ENCODE data around the gene DMGDH.

DMGDH gene

DNA sequence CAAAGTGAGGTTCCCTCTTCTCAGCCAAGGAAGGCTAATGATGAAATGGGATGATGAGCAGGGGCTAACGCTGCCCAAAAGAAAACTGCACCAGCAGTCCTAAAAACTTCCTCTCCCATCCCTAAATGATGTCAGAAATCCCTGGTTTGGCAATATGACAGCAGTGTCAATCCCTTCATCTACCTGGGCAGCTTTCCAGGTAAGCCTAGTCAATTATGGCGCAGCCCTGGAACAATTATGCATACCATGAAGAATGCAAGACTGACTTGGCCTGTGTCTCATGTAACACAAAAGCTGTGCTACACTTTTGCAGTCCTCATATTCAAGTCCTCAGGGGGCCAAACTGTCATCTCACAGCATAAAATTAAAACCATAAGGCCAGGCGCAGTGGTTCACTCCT is 7.0 kb downstream of the DMGDH start:
- no peak for DNase-seq

GRCh38 chr5:79059674-79060073 is 9.8 kb downstream of the DMGDH start:
- no peak for DNase-seq

DNA sequence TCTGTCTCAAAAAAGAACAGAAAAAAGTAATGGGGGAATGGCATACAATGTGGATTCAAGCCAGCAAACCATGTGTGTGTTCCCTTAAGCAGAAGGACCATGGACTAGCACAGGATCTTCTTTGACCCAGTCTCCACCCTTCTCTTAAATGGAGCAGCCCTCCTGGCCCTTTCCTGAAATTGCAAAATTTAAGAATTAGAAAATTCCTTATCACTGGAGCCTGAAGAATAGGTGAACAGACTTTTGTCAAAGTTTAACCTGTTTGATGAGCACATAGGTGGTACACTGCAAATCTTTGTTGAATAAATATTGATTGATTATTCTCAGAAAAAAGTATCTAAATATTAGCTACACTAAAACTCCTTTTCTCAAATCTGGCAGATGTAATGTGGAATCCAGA is 12.6 kb downstream of the DMGDH start:
- DNase-seq: no peak

DNA sequence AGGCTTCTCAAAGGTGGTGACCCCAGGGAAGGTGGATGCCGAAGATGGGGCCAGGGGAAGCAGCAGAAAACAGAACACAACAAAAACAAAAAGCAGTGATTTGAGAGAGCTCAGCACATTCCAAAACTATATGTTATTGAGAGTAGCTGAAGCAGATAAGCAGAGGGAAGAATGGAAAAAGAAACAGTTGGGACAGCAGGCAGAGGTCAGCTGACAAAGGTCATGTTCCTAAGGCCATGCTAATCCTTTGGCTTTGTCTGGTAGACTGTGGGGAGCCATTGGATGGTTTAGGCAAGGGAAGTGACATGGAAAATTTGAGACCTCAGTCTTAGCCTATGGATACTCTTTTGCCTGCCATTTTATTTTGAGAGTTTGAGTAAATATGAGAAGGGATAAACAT is 14.5 kb downstream of the DMGDH start:
- no peak for DNase-seq

- no peak for DNase-seq
Observed at GRCh38 chr5:79053321-79053720, 16.2 kb downstream of the DMGDH start.

DNA sequence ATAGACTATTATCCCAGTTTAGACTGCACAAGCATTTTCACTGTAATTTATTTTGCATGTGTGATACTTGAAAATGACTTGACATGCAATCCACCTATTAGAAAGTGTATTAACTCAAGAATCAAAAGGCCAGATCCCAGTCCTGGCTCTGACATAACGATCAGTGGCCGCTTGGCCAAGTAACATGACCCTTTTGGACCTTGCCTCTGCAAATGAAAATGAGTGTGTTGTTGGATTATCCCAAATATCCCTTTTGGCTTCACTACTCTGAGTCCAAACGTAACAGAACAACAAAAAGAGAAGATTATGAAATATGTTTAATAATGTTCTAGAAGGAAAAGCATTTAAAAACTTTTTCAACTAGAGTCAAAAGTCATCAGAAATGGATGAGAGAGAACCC is 19.0 kb downstream of the DMGDH start:
- DNase-seq: no peak

- no peak for DNase-seq
Observed at GRCh38 chr5:79048437-79048836, 21.0 kb downstream of the DMGDH start.

- DNase-seq: no peak
Observed at GRCh38 chr5:79047199-79047598, 22.3 kb downstream of the DMGDH start.

- DNase-seq: no peak
Observed at GRCh38 chr5:79042188-79042587, 27.3 kb downstream of the DMGDH start.

DNA sequence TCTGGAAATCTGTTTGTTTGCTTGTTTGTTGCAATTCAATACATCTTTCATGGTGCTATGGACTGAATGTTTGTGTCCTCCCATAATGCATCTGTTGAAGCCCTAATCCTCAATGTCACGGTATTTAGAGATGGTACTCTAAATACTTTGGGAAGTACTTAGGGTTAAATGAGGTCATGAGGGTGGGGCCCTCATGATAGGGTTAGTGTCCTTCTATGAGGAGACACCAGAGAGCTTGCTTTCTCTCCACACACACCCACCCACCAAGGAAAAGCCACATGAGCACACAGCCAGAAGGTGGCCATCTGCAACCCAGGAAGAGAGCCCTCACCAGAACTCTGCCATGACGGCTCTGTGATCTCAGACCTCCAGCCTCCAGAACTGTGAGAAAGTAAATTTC is 32.7 kb downstream of the DMGDH start:
- no peak for DNase-seq

- DNase-seq: no peak
Observed at GRCh38 chr5:79035237-79035636, 34.2 kb downstream of the DMGDH start.

DNA sequence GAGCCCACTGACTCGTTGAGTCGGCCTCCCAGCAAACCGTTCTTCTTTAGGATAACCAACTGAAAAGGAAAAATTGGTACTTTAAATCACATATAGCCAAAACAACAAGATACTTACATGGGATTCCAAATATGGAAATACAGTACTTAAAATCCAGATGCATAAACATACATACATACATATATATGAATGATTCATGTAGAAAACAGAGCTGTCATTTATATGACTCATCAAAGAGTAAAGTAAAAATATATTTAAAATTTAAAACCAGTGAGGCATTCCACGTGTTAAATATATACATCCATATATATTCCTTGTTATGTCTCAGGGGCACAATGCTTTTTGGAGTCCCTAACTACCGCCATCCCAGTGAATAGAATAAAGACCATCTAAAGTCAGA is 36.7 kb downstream of the DMGDH start:
- DNase-seq: no peak

DNA sequence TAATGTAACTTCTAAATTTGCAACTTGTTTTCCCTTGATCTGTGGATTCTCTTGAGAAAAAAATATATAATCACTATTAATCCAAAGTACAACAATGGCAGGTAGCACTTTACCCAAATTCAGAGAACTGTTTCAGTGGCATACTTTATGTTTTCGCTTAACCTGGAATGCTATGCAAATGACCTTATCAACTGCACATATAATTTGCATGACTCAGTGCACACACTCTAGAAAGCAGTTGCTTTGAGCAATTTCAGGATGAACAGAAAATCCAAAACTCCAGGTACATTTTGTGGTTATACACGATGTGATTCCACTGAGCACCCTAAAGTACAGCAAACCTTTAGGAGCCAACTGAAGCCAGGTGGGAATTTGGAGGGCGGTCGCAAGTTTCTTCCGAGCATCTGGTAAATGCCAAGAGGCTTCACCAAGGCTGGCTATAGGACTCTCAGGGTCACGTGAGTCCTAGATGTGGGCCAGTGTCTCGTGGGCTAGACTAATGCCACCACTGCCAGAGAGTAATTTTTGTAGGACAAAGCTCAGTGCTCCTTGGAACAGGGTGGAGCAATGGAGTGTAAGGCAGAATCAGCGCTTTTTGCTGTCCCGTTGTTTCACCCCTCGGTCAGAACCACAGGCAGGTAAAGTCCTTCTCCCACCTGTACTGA is 37.3 kb downstream of the DMGDH start:
- DNase-seq: no peak

GRCh38 chr5:79031485-79031867 is 38.0 kb downstream of the DMGDH start:
- DNase-seq: no peak

GRCh38 chr5:79030663-79031484 is 38.6 kb downstream of the DMGDH start:
- DNase-seq: no peak

GRCh38 chr5:79025054-79025472 is 44.4 kb downstream of the DMGDH start:
- peak; percentile 57 to 82 for DNase-seq

DNA sequence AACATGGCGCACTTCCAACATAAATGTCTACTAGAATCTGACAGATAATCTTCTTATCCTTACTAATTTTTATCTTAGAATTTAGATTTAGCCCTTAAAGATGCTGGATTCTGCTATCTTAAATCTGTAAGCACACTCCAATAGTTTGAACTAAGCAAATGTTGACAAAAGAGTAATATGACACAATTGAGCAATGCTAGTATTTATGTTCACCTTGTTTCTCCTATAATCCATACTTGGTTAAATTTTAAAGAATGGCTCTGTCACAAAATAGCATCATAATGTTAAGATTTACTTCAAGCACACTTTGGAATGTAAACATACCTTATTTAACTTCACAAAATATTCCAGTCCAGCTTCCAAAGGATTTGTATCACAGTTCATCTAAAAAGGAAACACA is 45.5 kb downstream of the DMGDH start:
- DNase-seq: no peak

DNA sequence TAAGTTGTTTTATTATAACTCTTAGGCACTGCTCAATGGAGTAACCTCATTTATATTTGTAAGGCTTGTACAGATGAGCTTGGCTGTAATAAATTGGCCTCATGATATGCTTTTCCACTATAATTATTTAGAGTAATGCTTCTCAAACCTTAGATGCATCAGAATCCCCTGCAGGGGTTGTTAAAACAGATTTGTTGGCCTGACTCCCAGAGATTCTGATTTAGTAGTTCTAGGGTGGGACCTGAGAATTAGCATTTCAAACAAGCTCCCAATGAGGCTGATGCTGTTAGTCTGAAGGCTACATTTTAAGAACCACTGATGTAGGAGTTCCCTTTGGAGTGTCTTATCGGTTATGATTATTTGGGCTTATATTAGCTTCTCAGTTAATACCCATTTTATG is 46.1 kb downstream of the DMGDH start:
- no peak for DNase-seq

DNA sequence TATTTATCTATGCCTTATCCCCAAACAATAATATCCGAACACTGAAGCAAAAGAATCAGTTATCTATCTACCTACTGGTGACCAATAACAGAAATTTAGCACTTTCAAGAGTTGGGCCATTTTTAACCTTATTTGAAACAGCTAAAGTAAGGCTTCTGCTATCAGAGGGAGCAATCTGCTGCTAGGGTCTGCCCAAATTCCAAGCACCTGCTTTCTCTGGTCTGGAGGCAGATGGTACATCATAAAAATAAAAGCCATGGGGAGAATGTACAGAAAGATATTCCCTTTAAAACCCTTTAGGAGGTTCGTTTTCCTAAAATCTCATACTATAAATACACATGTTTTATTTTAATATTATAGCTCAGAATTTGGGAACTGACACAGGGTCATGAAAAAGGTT is 46.7 kb downstream of the DMGDH start:
- DNase-seq: no peak

DNA sequence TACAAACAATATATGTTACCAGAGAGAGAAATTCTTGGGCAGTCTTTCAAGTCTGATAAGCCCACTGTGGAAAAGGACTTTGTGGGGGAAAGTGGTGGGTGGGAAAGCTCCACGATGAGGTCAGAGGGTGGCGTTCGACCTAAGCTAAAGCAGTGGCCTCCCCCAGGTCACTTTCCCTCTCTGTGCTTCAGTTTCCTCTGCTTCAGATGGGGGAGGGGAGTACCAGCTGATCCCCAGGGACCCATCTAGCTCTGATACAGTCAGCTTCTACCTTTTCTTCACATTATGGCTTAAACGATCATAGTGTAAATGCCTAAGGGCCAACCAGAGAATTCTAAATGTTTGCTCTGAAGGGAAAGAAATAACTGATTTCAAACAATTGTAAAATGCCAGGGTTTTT is 47.7 kb downstream of the DMGDH start:
- no peak for DNase-seq

GRCh38 chr5:79020861-79021561 is 48.5 kb downstream of the DMGDH start:
- peak; percentile 40 to 56 for DNase-seq

- no peak for DNase-seq
Observed at GRCh38 chr5:79014631-79015030, 54.8 kb downstream of the DMGDH start.

DNA sequence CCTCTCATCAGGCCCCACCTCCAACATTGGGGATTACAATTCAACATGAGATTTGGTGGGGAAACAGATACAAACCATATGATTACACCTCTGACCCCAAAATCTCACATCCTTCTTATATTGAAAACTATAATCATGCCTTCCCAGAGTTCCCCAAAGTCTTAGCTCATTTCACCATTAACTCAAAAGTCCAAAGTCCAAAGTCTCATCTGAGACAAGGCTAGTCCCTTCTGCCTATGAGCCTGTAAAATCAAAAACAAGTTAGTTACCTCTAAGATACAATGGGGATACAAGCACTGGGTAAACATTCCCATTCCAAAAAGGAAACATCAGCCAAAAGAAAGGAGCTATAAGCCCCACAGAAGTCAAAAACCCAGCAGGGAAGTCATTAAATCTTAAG is 57.6 kb downstream of the DMGDH start:
- DNase-seq: no peak

GRCh38 chr5:79011219-79011836 is 58.1 kb downstream of the DMGDH start:
- DNase-seq: no peak
